ENCODE results near the gene SHISA9. TPM values are rescaled to one million over a fixed set of nuclear protein-coding genes. Genes with fewer than 3 reads are reported as not detected.
A peak's percentile ranks its signal among the peaks of the same experiment; 100 is the strongest.
"Not testable (repeated sequence)": the region's sequence is repeated elsewhere in the genome, so short reads cannot be mapped to it uniquely, and the experiment has no call there.

The SHISA9 gene
- total RNA-seq = 0.17 and 0.19 TPM in 2 replicates

GRCh38 chr16:12901597-12902461 lies at the start of gene SHISA9:
Gene SHISA9, plus strand, starts transcription at chr16:12901598.
- DNase-seq = peak; percentile 6

DNA sequence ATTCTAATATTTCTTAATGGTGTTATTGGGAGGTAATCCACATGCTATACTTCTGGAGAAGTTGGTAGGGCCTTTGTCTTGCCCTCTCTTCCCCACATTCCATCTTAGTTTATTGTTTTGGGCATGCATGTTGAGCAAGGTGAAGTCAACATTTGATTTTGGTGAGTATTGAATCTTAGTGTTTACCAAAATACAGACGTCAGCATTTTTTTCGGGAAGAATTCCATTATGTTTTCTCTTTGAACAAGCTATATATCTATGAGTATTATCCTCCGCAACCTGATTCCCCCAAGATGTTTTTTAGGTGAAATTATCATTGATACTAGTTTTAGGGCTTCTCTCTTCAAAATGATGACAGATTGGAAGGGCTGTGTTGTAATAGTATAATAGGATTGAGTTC lies 47.4 kb upstream of the SHISA9 start:
- DNase-seq = no peak

GRCh38 chr16:12857435-12857834 lies 44.0 kb upstream of the SHISA9 start:
- not testable (repeated sequence) for DNase-seq

DNA sequence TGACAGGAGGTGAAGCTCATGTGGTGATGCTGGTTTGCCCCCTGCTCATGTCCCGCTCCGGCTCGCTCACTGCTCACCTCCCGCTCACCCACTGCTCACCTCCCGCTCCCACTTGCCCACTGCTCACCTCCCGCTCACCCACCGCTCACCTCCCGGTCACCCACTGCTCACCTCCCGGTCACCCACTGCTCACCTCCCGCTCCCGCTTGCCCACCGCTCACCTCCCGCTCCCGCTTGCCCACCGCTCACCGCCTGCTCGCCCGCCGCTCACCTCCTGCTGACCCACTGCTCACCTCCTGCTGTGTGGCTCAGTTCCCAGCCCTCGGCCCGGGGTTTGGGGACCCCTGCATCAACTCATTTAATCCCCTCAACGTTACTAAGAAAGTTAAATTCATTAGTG lies 39.1 kb upstream of the SHISA9 start:
- DNase-seq = no peak

DNA sequence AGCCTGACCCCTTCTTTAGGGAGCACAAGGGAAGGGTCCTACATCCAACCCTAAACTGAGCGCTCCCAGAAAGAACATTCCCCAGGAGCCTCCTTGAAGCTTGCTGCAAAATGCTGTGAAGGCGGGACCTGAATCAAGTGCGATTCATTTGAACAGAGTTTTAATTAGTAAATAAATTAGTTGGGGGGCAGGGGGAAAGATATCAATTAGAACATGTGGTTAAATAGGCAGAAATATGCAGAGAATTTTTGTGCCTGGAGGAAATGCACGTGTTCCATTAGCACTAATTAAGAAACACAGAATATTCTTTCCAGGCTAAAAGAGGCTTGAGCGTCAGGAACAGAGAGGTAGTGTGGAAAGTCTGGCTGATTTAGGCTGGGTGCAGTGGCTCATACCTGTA lies 38.5 kb upstream of the SHISA9 start:
- no peak for DNase-seq

GRCh38 chr16:12866981-12867551 lies 34.3 kb upstream of the SHISA9 start:
- DNase-seq = no peak

GRCh38 chr16:12868169-12868568 lies 33.2 kb upstream of the SHISA9 start:
- DNase-seq = no peak

DNA sequence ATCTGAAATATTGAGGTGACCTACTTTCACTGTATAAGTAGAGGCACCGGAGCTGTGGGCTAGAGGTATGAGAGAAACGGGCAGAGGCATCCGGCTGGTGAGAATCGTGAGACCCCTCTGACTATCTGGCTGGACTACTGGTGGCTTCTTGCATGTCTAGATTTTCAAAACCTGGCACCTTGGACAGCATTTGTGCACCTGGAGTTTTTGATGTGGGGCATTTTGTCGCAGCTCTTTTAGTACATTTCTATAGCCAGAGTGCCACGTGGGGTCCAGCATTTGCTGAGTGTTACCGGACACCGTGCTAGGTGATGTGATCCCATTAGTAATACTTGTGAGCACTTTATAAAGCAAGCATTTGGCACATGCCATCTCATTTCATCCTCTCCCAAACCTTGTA lies 32.6 kb upstream of the SHISA9 start:
- no peak for DNase-seq

DNA sequence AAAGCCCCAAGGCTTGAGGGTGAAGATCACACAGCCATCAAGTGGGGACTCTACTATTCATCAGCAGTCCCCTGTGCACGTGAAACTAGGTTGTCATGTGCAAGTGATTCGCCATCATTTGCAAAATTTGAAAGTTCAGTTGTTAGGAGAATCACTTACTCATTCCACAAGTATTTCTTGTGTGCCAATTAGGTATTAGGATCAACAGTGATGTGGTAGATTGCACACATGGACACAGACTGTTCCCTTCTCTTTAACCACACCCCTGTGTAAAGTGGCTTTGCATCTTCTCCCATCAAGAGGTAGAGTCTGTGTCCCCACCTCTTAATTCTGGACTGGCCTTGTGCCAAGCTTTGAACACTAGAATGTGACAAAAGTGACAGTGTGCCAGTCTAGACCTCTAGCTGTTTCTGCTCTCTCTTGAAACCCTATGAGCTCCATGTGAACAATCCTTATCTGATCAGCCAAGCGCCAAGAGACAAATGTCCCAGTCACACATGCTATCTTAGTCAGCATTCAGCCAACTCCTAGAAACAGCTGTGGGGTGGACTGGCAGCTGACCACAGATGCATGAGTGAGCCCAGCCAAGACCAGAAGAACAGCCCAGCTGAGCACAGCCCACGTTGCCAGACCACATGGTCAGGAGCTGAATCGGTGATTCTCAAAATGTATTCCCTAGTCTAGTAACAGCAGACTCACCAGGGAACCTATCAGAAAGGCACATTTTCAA lies 31.5 kb upstream of the SHISA9 start:
- no peak for DNase-seq

- no peak for DNase-seq
Measured at GRCh38 chr16:12871784-12872183, 29.6 kb upstream of the SHISA9 start.

GRCh38 chr16:12874186-12874585 lies 27.2 kb upstream of the SHISA9 start:
- peak; percentile 62 for DNase-seq

DNA sequence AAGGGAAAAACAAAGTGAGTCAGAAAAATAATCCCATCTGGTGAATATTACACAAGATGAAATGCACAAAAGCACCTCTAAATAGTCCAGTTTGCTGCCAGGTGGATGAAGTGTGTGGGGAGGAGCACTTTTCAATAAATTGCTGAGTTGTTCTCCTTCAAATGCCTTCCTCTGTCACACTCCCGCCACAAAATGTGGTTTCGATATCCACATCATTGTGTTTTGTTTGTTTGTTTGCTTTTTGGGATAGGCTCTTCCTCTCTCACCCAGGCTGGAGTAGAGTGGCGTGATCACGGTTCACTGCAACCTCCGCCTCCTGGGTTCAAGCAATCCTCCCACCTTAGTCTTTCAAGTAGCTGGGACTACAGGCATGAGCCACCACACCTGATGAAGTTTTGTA lies 24.6 kb upstream of the SHISA9 start:
- DNase-seq = no peak

- DNase-seq = no peak
Measured at GRCh38 chr16:12878973-12879372, 22.4 kb upstream of the SHISA9 start.

DNA sequence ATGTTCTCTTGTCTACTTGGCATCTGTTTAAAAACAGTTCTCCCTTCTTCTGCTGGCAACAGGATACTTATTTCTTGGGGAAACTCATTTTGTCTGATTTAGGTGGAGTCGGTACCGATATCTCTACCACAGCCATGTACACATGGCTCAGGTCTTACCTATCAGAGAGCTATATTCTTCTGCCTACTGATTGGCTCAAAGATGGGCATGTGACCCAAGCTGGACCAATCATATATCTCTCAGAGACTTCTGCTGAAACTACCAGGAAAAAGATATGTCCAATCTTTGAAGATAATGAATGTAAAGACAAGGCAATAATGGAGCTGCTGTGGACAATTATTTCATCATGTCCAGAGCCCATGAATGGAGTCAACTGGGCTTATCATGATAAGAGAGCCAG lies 21.6 kb upstream of the SHISA9 start:
- no peak for DNase-seq

GRCh38 chr16:12881182-12881581 lies 20.2 kb upstream of the SHISA9 start:
- no peak for DNase-seq

DNA sequence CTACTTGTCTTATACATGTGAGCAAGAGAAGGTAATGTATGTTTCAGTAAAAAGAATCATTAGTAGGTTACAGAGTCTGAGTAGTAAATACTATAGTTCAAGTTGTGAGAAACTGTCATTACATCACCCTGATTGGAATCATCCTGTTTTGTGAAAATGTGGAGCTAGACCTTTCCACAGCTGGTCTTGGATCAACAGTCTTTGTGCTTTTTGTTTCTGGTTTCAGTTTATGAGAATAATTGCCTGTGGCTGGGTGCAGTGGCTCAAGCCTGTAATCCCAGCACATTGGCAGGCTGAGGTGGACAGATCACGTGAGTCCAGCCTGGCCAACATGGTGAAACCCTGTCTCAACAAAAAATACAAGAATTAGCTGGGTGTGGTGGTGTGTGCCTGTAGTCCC lies 19.7 kb upstream of the SHISA9 start:
- DNase-seq = no peak

DNA sequence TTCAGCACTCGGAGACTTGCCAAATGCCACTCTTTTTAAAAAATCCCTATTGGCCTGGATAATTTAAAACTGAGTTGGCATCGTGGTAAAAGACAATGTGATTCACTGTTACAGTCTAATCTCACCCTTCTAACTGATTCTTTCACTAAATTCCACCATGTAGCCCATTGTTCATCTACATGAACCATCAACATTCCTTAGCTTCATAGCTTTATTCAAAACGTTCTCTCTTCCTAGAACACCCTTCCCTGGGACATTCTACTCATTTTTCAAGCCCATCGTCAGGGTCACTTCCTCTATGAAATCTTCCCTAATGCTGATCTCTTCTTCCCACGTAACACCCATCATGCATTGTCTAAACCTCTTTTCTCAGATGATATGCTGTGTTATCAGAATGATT lies 15.7 kb upstream of the SHISA9 start:
- DNase-seq = no peak

DNA sequence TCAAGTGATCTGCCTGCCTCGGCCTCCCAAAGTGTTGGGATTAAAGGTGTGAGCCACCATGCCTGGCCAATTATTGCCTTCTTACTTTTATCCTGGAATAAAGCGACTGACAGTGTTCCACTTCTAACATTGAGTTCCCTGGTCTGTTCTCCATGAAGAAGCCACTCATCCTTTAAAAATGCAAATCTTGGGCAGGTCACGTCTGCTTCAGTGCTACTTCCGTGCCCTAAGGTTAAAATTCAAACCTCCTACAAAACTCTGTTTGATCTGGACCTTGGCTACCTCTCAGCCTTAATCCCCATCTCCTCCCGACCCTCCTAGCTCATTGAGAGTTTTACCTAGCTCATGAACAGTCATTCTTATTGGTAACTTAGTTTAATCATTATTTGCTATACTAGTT lies 9.6 kb upstream of the SHISA9 start:
- no peak for DNase-seq

- no peak for DNase-seq
Measured at GRCh38 chr16:12893050-12893750, 8.2 kb upstream of the SHISA9 start.

GRCh38 chr16:12896562-12896961 lies 4.8 kb upstream of the SHISA9 start:
- peak; percentile 42 for DNase-seq

- no peak for DNase-seq
Measured at GRCh38 chr16:12898551-12898950, 2.8 kb upstream of the SHISA9 start.

DNA sequence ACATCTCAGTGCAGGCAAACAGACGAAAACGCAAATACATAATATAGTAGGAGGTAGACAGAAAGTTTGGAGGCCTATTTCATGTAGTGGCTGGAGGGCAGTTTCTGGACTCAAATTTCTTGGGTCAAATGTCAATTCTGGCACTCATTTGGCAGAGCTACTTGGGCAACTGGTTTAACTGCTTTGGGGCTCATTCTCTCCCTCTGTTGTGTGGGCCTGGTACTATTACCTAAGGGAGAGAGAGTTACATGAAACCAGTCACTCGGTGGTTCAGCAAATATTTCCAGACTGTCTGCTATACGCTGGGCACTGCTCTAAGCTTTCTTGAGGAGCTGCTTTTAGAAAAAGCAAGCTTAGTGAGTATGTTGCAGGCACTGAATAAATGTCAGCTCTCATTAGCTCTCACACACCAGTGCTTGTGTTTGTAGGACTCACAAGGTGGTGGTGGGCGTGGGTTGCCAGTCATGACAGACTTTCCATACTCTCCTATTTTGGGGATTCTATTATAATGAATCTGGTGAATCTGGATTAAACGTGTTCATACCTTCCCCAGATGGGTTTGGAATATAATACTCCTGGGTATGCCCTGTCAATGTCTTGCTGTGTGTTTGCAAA lies 1.8 kb upstream of the SHISA9 start:
- no peak for DNase-seq

DNA sequence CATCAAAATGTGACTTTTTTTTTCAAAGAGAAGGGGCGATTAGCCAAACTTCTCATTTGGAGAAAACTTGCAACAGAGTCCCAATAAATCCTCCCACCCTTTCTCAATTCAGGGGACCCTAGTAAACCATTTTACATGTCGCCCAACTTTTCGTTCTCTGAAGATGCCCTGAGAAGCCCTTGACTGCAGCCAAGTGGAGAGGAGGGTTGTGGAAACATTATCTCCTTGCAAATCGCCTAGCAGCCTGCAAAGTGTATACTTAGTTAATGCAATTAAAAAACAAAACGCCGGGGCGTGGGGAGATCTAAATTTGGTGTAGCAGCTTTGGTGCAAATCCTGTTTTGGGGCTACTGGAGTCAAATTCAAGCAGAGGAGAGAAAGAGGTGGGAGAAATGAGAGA lies 1.2 kb upstream of the SHISA9 start:
- no peak for DNase-seq
